Suprapubic skin (tissue), 4 donors: ENCODE data around the gene WDR86. TPM values are rescaled to one million over a fixed set of nuclear protein-coding genes. Genes with fewer than 3 reads are reported as not detected.
A peak's percentile ranks its signal among the peaks of the same experiment; 100 is the strongest.

Source experiments
- DNase-seq, 2 donors: peaks; one replicate each; pipeline ENCODE4 v3.0.0-alpha.2; 2019; ENCODE audit warnings: low spot score in 2 of 2
- H3K27ac ChIP-seq: fragments of 200-600 bp; sonication (generic); one replicate; pipeline ENCODE4 v1.5.1; 2019
- H3K27me3 ChIP-seq: fragments of 200-600 bp; sonication (generic); one replicate; pipeline ENCODE4 v1.5.1; 2019
- H3K36me3 ChIP-seq: fragments of 200-600 bp; sonication (generic); one replicate; pipeline ENCODE4 v1.5.1; 2019
- H3K4me1 ChIP-seq: fragments of 200-600 bp; sonication (generic); one replicate; pipeline ENCODE4 v1.5.1; 2019
- H3K4me3 ChIP-seq: fragments of 200-600 bp; sonication (generic); one replicate; pipeline ENCODE4 v1.5.1; 2019; ENCODE audit warnings: mild to moderate bottlenecking
- H3K9me3 ChIP-seq: fragments of 200-600 bp; sonication (generic); one replicate; pipeline ENCODE4 v1.5.1; 2019
- CTCF ChIP-seq, 2 donors: fragments of 200-600 bp in 1 of 2; fragments of 450-650 bp in 1 of 2; sonication (generic) in 1 of 2; IDR thresholded peaks; one replicate each; pipeline ENCODE4 v1.5.1; 2016 to 2019; ENCODE audit warnings: antibody characterized with exemption in 2 of 2, mild to moderate bottlenecking in 1 of 2, moderate library complexity in 1 of 2
- EP300 ChIP-seq: sonication (generic); formaldehyde crosslinking; IDR thresholded peaks from one replicate; pipeline ENCODE4 v1.6.1; 2017; ENCODE audit warnings: antibody characterized with exemption
- POLR2A ChIP-seq, 2 donors: fragments of 450-650 bp; IDR thresholded peaks; one replicate each; pipeline ENCODE4 v1.6.1; 2017; ENCODE audit warnings: antibody characterized with exemption in 2 of 2, mild to moderate bottlenecking in 2 of 2, moderate library complexity in 2 of 2
- POLR2AphosphoS5 ChIP-seq, 3 donors: sonication (generic); formaldehyde crosslinking; IDR thresholded peaks; one replicate each; pipeline ENCODE4 v1.6.1; 2017; ENCODE audit warnings: antibody characterized with exemption in 3 of 3
- WGBS: methylation state at CpG from one replicate; pipeline ENCODE4 v1.1.5; 2018; 5-methylcytosine and 5-hydroxymethylcytosine counted together
- total RNA-seq, 4 donors: library from RNA; depleted of rRNA; stranded (reverse); fragments of >200 nt; gene quantifications; one replicate each; pipeline ENCODE4 v1.1.0, GENCODE V29; 2016

Gene WDR86
- total RNA-seq, 4 donors from 2014 or later = 0.81 to 2.8 (median 1.4) TPM; not detected in 1

GRCh38 chr7:151349507-151349853 is 60.4 kb downstream of the WDR86 start:
- no peaks in the 10 kb centered on the region for H3K9me3 ChIP-seq
- peak overlapping the region; percentile 29 for H3K4me3 ChIP-seq
- peaks cover 11% of the 10 kb centered on the region for H3K4me1 ChIP-seq
- peaks cover 61% of the 10 kb centered on the region for H3K36me3 ChIP-seq
- no peak for DNase-seq
- H3K27ac ChIP-seq = peak overlapping the region; percentile 31
- 80% methylated on average over 5 of the region's 5 CpGs for WGBS
- TF ChIP-seq POLR2AphosphoS5 (IDR thresholded peaks at IDR 0.05) (no peak), POLR2A (IDR thresholded peaks at IDR 0.05) (no peak), EP300 (no peak), CTCF (IDR thresholded peaks at IDR 0.05) (no peak)
- H3K27me3 ChIP-seq = no peaks in the 10 kb centered on the region

DNA sequence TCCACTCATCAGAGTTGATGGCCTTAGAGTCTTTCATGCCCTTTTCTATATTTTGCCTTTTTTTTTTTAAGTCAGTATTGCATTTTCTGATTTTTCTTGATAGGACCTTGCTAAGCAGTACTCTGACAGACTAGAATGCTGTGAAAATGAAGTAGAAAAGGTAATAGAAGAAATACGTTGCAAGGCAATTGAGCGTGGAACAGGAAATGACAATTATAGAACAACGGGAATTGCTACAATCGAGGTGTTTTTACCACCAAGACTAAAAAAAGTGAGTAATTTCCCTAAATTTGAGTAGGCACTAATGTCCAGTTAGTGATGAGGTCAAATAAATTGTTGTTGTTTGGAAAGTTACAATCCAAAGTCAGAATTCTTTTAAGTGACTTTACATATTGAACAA is 60.9 kb downstream of the WDR86 start:
- Histone ChIP-seq H3K4me3 (no peak overlapping the region), H3K36me3 (peaks cover 56% of the 10 kb centered on the region), H3K27ac (no peak overlapping the region), H3K4me1 (peaks cover 11% of the 10 kb centered on the region), H3K27me3 (no peaks in the 10 kb centered on the region), H3K9me3 (no peaks in the 10 kb centered on the region)
- no peak for TF ChIP-seq EP300
- TF ChIP-seq POLR2A (IDR thresholded peaks at IDR 0.05) = no peak
- TF ChIP-seq CTCF (IDR thresholded peaks at IDR 0.05) = no peak
- no peak for TF ChIP-seq POLR2AphosphoS5 (IDR thresholded peaks at IDR 0.05)
- DNase-seq = no peak
- WGBS = 70% methylated on average over 4 of the region's 4 CpGs

DNA sequence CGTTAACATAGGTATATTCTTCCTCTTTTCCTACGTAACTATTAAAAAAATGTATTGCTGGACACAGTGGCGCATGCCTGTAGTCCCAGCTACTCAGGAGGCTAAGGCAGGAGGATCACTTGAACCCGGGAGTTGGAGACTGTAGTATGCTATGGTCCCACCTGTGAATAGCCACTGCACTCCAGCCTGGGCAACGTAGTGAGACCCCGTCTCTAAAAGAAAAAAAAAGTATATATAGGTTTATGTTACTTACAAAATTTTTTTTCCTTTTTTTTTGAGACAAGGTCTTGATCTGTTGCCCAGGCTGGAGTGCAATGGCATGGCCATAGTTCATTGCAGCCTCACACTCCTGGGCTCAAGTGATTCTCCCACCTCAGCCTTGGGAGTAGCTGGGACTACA is 62.6 kb downstream of the WDR86 start:
- H3K27me3 ChIP-seq = no peaks in the 10 kb centered on the region
- TF ChIP-seq POLR2AphosphoS5 (IDR thresholded peaks at IDR 0.05) = no peak
- TF ChIP-seq EP300 = no peak
- no peak for TF ChIP-seq CTCF (IDR thresholded peaks at IDR 0.05)
- TF ChIP-seq POLR2A (IDR thresholded peaks at IDR 0.05) = no peak
- 97% methylated on average over 6 of the region's 6 CpGs for WGBS
- H3K9me3 ChIP-seq = no peaks in the 10 kb centered on the region
- DNase-seq = no peak
- peaks cover 24% of the 10 kb centered on the region for H3K4me1 ChIP-seq
- H3K4me3 ChIP-seq = no peak overlapping the region
- no peak overlapping the region for H3K27ac ChIP-seq
- peaks cover 44% of the 10 kb centered on the region for H3K36me3 ChIP-seq

GRCh38 chr7:151346470-151346769 is 63.4 kb downstream of the WDR86 start:
- H3K36me3 ChIP-seq = peaks cover 36% of the 10 kb centered on the region
- peaks cover 24% of the 10 kb centered on the region for H3K4me1 ChIP-seq
- TF ChIP-seq EP300 (no peak), POLR2A (IDR thresholded peaks at IDR 0.05) (no peak), POLR2AphosphoS5 (IDR thresholded peaks at IDR 0.05) (no peak), CTCF (IDR thresholded peaks at IDR 0.05) (no peak)

DNA sequence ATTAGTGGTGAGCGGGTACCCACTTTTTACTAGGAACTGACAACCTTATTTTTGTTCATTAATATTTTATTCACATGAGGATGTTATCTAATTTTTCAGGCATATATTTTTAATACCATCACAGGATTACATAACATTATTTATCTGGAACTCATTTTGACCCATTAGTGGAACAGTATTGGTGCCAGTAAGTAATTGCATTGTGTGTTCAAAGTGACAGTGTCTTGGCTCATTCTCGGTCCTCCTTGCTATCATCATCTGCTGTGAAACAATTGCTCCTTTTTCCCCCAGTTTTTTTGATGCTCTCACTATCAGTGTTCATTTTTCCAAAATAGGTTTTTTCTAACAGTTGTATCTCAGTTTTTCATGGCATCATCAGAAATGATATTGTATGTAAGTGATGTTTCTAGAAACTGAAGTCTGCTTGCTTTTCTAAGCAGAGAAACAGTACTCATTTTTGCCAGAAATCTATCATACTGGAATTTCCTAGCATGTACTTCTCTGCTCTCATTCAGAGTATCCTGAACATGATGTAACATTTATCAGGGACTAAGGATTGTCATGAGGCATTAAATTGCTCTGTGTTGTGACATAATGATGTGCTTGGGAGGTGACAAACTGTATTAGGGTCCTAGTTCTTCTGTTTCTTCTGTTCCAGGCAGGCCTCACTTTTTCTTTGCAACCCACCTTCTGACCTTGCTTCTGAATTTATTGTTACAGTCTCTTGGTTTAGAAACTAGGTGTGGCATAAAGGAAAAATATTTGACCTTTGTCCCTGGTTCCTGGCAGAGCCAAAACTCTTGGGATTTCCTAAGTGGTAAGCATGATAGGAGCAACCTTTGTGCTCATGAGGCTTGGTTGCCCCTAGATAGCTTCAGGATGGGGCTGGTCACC is 64.0 kb downstream of the WDR86 start:
- no peaks in the 10 kb centered on the region for H3K9me3 ChIP-seq
- H3K27ac ChIP-seq = no peak overlapping the region
- TF ChIP-seq EP300 (no peak), CTCF (IDR thresholded peaks at IDR 0.05) (no peak), POLR2AphosphoS5 (IDR thresholded peaks at IDR 0.05) (no peak), POLR2A (IDR thresholded peaks at IDR 0.05) (no peak)
- H3K27me3 ChIP-seq = no peaks in the 10 kb centered on the region
- H3K4me3 ChIP-seq = no peak overlapping the region
- H3K36me3 ChIP-seq = peaks cover 31% of the 10 kb centered on the region
- DNase-seq = no peak
- H3K4me1 ChIP-seq = peaks cover 28% of the 10 kb centered on the region
- WGBS = 73% methylated on average over 2 of the region's 2 CpGs

More at GRCh38 chr7:151346470-151346769, 63.4 kb downstream of the WDR86 start:
- 33% methylated on average over 1 of the region's 2 CpGs for WGBS
- Histone ChIP-seq H3K27ac (no peak overlapping the region), H3K27me3 (no peaks in the 10 kb centered on the region), H3K9me3 (no peaks in the 10 kb centered on the region), H3K4me3 (no peak overlapping the region)
- no peak for DNase-seq
